SHP77 treated with DMSO at 0.1 percent for 48 hours (cell line): ENCODE data around the gene KIF3A.
A peak's percentile ranks its signal among the peaks of the same experiment; 100 is the strongest.
"Not testable (repeated sequence)": the region's sequence is repeated elsewhere in the genome, so short reads cannot be mapped to it uniquely, and the experiment has no call there.

Experiments
- DNase-seq: peaks from one replicate; lab custom pipeline; 2025; lab: John Stamatoyannopoulos, UW

KIF3A gene

DNA sequence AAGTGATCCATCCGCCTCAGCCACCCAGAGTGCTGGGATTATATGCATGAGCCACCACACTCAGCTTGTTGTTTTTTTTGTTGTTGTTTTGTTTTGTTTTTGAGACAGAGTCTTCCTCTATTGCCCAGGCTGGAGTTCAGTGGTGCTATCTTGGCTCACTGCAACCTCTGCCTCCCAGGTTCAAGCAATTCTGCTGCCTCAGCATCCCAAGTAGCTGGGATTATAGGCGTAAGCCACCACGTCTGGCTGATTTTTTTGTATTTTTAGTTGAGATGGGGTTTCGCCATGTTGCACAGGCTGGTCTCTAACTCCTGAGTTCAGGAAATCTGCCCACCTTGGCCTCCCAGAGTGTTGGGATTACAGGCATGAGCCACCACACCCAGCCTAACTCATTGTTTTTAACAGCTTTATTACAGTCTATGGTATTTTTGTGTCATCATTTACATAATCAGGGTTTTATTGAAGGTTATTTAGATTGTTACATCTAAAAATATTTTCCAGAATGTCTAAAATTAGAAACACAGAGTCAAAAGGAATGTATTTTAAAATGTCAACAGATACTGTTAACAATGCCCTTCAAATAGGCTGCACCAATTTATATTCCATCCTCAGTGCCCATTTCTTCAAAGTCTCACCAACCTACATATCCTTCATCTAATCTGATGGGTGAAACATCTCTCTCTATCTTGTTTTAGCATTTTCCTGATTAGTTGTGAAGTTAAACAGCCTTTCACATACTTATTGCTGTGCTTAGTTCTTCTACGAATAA lies 18.6 kb downstream of the KIF3A start:
- DNase-seq = no peak

DNA sequence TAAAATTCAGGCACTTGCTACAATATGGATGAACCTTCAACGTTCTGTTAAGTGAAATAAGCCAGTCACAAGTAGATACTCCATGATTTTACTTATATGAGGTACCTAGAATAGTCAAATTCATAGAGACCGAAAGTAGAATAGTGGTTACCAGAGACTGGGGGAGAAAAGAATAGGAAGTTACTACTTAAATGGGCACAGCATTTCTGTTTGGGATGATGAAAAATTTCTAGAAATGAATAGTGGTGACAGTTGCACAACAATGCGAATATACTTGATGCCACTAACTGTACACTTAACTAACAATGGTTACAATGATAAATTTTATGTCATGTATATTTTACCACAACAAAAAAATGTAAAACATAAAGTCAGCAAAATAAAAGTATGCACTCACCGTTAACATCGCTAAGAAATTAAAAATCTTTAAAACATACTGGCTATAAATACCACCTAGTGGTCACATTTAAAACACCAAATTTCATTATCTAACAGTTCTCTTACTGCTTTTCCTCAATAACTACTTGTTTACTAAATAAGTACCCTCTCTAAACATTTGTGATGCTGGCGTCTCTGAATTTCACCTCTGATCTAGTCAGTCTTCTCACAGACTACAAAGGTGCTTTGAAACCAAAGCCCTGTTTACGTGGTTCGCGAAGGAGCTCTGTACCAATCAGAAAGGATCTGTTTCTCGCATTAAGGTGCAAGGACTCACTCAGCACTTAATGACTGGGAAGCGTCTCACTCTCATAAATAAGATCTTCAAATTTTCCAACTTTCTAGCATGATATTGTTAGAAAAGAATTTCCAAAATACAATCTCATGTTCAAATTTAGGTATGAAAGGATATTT lies 22.7 kb downstream of the KIF3A start:
- peak; percentile 1 for DNase-seq

DNA sequence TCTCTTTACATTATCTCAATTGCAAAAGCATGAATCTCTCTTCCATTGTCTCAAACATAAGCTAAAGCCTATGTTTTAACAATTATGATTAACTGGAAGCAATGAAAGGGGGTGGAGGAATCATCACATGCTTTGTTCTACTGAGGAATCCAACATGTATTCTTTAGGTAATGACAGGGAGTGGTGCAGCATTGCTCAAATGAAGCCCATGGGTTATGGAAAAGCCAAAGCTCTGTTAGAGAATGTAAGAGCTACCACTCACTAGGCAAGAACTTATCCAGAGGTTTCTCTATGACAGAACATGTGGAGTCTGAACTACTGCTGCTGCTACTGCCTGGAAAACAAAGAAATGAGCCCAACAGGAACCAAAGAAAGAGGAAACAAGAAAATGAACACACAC lies 28.7 kb downstream of the KIF3A start:
- no peak for DNase-seq

DNA sequence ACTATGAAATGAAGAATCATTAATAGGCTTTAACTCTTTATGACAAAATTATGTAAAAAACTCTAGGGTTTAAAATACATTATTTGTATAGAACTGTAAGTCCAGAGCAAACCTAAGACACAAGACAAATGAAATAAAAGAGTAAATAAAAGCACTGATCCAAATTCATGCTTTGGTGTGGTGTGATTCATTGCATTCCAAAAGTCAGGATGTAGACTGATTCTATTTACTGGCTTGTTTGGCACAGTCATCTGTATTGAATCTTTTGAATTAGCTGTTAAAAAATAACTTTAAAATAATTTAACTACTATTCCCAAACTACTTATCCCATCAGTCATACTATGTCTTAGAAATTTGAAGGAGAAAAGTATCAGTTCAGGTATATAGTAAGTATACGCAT lies 32.5 kb downstream of the KIF3A start:
- DNase-seq = no peak

DNA sequence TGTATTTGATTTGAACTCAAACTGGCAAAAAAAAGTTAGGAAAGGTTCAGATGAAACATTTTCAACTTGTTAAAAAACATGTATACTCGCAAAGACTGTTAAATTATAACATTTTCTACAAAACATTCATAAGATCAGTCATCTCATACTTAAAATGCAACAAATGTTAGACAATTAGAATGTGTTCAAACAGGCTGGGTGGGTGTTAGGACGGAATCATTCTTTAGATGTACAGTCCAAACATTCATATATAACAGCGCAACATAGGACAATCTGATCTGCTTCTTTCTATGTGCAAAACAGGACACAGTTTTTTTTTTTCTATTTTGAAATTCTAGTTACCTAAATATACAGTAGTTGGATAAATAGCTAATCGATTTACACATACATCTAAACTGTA lies 41.4 kb downstream of the KIF3A start:
- DNase-seq = no peak

DNA sequence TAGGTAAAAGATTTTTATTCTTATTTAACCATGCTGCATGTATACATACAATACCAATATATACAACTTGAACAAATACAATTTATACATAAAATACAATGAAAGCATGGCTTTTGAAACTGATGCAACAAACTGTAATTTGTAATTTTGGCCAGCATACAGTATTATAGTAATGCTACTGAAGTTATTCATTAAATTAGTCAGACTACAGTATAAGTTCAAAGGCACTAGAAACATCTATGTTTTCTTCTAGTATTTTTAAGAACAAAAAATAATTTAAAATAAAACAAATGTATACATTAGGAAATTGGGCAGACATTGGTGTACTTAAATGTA lies 44.7 kb downstream of the KIF3A start:
- DNase-seq = no peak

GRCh38 chr5:132691755-132692631 lies 45.4 kb downstream of the KIF3A start:
- DNase-seq = not testable (repeated sequence)

DNA sequence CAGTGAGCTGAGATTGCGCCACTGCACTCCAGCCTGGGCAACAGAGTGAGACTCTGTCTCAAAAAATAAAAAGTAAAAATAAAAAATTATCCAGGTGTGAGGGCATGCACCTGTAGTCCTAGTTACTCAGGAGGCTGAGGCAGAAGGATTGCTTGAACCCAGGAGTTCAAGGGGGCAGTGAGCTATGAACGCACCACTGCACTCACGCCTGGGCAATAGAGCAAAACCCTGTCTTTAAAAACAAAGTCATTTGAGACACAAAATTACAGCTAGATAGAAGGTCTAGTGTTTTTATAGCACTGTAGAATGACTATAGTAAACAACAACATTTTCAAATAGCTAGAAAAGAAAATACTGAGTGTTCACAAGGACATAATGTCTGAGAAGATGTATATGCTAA lies 47.2 kb downstream of the KIF3A start:
- no peak for DNase-seq

GRCh38 chr5:132689513-132689912 lies 47.8 kb downstream of the KIF3A start:
- DNase-seq = no peak

GRCh38 chr5:132688536-132689339 lies 48.6 kb downstream of the KIF3A start:
- DNase-seq = no peak

DNA sequence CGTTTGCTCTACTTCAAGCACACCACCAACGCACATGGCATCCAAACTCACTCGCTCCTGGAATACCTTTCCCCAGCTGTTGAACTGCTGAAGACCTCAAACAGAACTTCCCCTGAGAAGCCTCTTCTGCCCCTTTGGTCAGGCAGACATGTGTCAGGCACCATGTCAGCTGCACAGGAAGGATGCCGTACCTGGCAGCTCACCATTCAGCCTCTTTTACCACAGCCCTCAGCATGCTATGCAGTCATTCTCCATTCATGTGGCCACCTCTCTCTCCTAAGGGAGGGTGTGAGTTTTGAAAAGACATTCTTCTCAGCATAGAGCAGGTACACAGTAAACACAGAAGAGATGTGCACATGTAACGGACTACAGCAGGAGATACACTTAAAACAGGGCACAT lies 49.4 kb downstream of the KIF3A start:
- DNase-seq = no peak

- no peak for DNase-seq
These were observed 51.2 kb downstream of the KIF3A start for GRCh38 chr5:132686193-132686592.

GRCh38 chr5:132684922-132685720 lies 52.2 kb downstream of the KIF3A start:
- no peak for DNase-seq

DNA sequence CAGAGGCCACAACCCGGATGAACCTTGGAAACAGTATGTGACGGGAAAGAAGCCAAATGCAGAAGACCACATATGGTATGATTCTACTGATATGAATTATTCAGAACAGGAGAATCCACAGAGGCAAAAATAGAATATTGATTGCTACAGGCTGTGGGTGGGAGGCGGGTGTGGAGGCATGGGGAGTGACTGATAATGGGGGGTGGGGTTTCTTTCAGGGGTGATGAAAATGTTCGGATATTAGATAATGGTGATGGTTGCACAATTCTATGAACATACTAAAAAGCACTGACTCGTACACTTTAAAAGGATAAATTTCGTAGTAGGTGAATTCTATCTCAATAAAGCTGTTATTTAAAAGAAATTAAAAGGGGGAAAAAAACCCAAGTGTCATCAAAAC lies 52.9 kb downstream of the KIF3A start:
- no peak for DNase-seq

- DNase-seq = no peak
These were observed 55.4 kb downstream of the KIF3A start for GRCh38 chr5:132681983-132682382.

DNA sequence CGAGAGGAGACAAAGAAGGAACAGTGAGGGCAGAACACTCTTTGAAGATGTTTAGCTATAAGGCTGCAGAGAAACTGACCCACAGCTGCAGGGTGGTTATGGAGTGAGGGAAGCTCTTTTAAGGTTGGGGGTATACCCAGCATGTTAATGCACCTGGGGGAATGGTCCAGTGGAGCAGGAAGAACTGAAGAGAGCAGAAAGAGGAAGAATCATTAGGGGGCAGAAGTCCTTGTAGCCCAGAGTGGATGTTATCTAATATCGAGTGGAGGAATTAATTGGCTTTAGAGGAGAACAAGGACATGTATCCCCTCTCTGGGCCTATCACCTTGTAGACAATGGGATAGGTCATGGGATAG lies 55.9 kb downstream of the KIF3A start:
- no peak for DNase-seq

- no peak for DNase-seq
These were observed 56.4 kb downstream of the KIF3A start for GRCh38 chr5:132680780-132681475.

- DNase-seq = no peak
These were observed 57.5 kb downstream of the KIF3A start for GRCh38 chr5:132679717-132680380.

- DNase-seq = no peak
These were observed 58.2 kb downstream of the KIF3A start for GRCh38 chr5:132679166-132679565.

GRCh38 chr5:132678735-132679134 lies 58.6 kb downstream of the KIF3A start:
- DNase-seq = no peak
